Fibroblast of lung (primary cell): Measurements from ENCODE around the gene EXOC5. TPM values are rescaled to one million over a fixed set of nuclear protein-coding genes. Genes with fewer than 3 reads are reported as not detected.
"Not testable (repeated sequence)": the region's sequence is repeated elsewhere in the genome, so short reads cannot be mapped to it uniquely, and the experiment has no call there.

Experiments
- DNase-seq, 2 donors: peaks; one replicate each; pipeline versions ENCODE4 v3.0.0 to v3.0.0-alpha.2; 2010; ENCODE audit warnings: low read depth in 2 of 2
- H2AFZ ChIP-seq: 2 replicates; pipeline ENCODE4 v1.5.1; 2012; ENCODE audit warnings: low read length, control low read depth, inconsistent platforms
- H3K27ac ChIP-seq: 2 replicates; pipeline ENCODE4 v1.5.1; 2011; ENCODE audit warnings: low read length, control low read depth; ENCODE audit not compliant: insufficient read depth
- H3K27me3 ChIP-seq: 2 replicates; pipeline ENCODE4 v1.5.1; 2011; ENCODE audit warnings: mild to moderate bottlenecking, low read length; ENCODE audit not compliant: control insufficient read depth, insufficient read depth
- H3K36me3 ChIP-seq: 2 replicates; pipeline ENCODE4 v1.5.1; 2011; ENCODE audit warnings: low read length; ENCODE audit not compliant: control insufficient read depth, insufficient read depth
- H3K4me1 ChIP-seq: 2 replicates; pipeline ENCODE4 v1.5.1; 2011; ENCODE audit warnings: low read length; ENCODE audit not compliant: control insufficient read depth, insufficient read depth; ENCODE audit errors: extremely low read depth
- H3K4me2 ChIP-seq: 2 replicates; pipeline ENCODE4 v1.5.1; 2011; ENCODE audit warnings: low read length, control low read depth; ENCODE audit not compliant: insufficient read depth; ENCODE audit errors: extremely low read depth
- H3K4me3 ChIP-seq, 4 experiments: fragments of 200-600 bp in 1 of 4; sonication (generic) in 1 of 4; replicated peaks in 1 of 4; 2 replicates each; pipeline ENCODE4 v1.5.1; 2011 to 2016; ENCODE audit warnings: low read length in 4 of 4, low read depth in 3 of 4, mild to moderate bottlenecking in 3 of 4, control low read depth in 2 of 4, inconsistent platforms in 1 of 4, mixed read lengths in 1 of 4; ENCODE audit not compliant: insufficient read depth in 1 of 4; ENCODE audit errors: control extremely low read depth in 1 of 4
- H3K79me2 ChIP-seq: 2 replicates; pipeline ENCODE4 v1.5.1; 2012; ENCODE audit warnings: mild to moderate bottlenecking, low read length, inconsistent platforms; ENCODE audit not compliant: control insufficient read depth, insufficient read depth
- H3K9ac ChIP-seq: 2 replicates; pipeline ENCODE4 v1.5.1; 2011; ENCODE audit warnings: mild to moderate bottlenecking, low read length, control low read depth; ENCODE audit not compliant: insufficient read depth
- H3K9me3 ChIP-seq: 2 replicates; pipeline ENCODE4 v1.5.1; 2012; ENCODE audit warnings: low read depth, low read length; ENCODE audit not compliant: control insufficient read depth, insufficient read depth
- H4K20me1 ChIP-seq: 2 replicates; pipeline ENCODE4 v1.5.1; 2011; ENCODE audit warnings: low read length; ENCODE audit not compliant: control insufficient read depth, insufficient read depth; ENCODE audit errors: extremely low read depth
- CTCF ChIP-seq, 2 donors: IDR thresholded peaks in 1 of 2; conservative IDR thresholded peaks in 1 of 2; 1 replicate in 1 of 2; 2 replicates in 1 of 2; pipeline ENCODE4 v1.5.1; 2011 to 2012; ENCODE audit warnings: low read length in 2 of 2, control low read depth in 1 of 2, inconsistent platforms in 1 of 2, low read depth in 1 of 2, mild to moderate bottlenecking in 1 of 2
- EZH2 ChIP-seq: IDR thresholded peaks from 2 replicates; pipeline ENCODE4 v1.5.1; 2012; ENCODE audit warnings: low read length, control low read depth, mild to moderate bottlenecking; ENCODE audit errors: missing control alignments
- polyA plus RNA-seq, 2 donors: library from polyadenylated mRNA; depleted of rRNA in 1 of 2; stranded (reverse) in 1 of 2; unstranded in 1 of 2; fragments of >200 nt; gene quantifications; 2 replicates each; pipeline ENCODE4 v1.2.1, GENCODE V29; 2011 to 2012; ENCODE audit warnings: missing spikeins in 1 of 2
- total RNA-seq: library from RNA; depleted of rRNA; stranded (reverse); fragments of >200 nt; gene quantifications from 2 replicates; pipeline ENCODE4 v1.2.1, GENCODE V29; 2014

EXOC5 gene
- total and polyA plus RNA-seq, 2 donors (not counting 1 experiment from before 2014, with no cell fraction given) = 38.0 to 84.0 TPM

GRCh38 chr14:57209561-57209960 is 59.1 kb downstream of the EXOC5 start:
- H3K79me2 ChIP-seq = no peaks in the 10 kb centered on the region
- H3K4me1 ChIP-seq = no peaks in the 10 kb centered on the region
- H3K4me2 ChIP-seq = no peak overlapping the region
- H3K27me3 ChIP-seq = no peaks in the 10 kb centered on the region
- no peak overlapping the region for H3K27ac ChIP-seq
- peak; percentile 54 to 74 for DNase-seq
- no peaks in the 10 kb centered on the region for H4K20me1 ChIP-seq
- H2AFZ ChIP-seq = no peak overlapping the region
- H3K9me3 ChIP-seq = no peaks in the 10 kb centered on the region
- TF ChIP-seq EZH2 (no peak), CTCF (conservative IDR thresholded peaks at IDR 0.05 in 1 of 2, IDR thresholded peaks at IDR 0.05 in 1 of 2; ENCODE audit: low read depth in 1 of 2, low read length in 2 of 2) (no peak)
- no peaks in the 10 kb centered on the region for H3K36me3 ChIP-seq
- H3K4me3 ChIP-seq = no peak overlapping the region
- no peak overlapping the region for H3K9ac ChIP-seq

DNA sequence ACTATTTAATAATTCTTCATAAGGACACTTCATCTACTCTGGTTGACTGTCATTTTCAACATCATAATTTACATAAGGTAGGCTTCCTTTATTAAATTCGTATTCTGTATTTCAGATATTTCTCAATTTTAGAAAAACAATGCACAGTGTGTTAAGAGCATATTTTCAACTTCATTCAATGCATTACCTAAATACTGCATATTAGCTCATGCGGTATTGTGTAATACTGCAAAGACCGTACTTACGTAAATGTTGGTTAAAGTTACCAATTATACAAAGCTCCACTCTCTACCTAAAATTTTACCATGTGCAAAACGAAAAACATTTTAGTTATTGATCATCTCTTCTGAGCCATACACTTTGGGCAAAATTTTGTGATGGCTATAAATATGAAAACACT is 62.8 kb downstream of the EXOC5 start:
- no peaks in the 10 kb centered on the region for H3K36me3 ChIP-seq
- no peaks in the 10 kb centered on the region for H4K20me1 ChIP-seq
- H3K4me2 ChIP-seq = no peak overlapping the region
- no peaks in the 10 kb centered on the region for H3K79me2 ChIP-seq
- no peak overlapping the region for H2AFZ ChIP-seq
- DNase-seq = peak in 1 of 2 donors; percentile 40
- TF ChIP-seq EZH2 = no peak
- TF ChIP-seq CTCF (conservative IDR thresholded peaks at IDR 0.05 in 1 of 2, IDR thresholded peaks at IDR 0.05 in 1 of 2; ENCODE audit: low read depth in 1 of 2, low read length in 2 of 2) = no peak
- no peaks in the 10 kb centered on the region for H3K9me3 ChIP-seq
- H3K4me3 ChIP-seq = no peak overlapping the region
- no peak overlapping the region for H3K27ac ChIP-seq
- H3K9ac ChIP-seq = no peak overlapping the region
- H3K27me3 ChIP-seq = no peaks in the 10 kb centered on the region
- H3K4me1 ChIP-seq = no peaks in the 10 kb centered on the region

GRCh38 chr14:57202672-57203071 is 66.0 kb downstream of the EXOC5 start:
- H3K27me3 ChIP-seq, H3K9ac ChIP-seq, H3K36me3 ChIP-seq, H2AFZ ChIP-seq, H3K4me1 ChIP-seq, H3K4me2 ChIP-seq, DNase-seq, H3K27ac ChIP-seq, H4K20me1 ChIP-seq, H3K79me2 ChIP-seq, H3K4me3 ChIP-seq, H3K9me3 ChIP-seq: not testable (repeated sequence)
- peak in 1 of 2 donors; percentile 14 for TF ChIP-seq CTCF (conservative IDR thresholded peaks at IDR 0.05 in 1 of 2, IDR thresholded peaks at IDR 0.05 in 1 of 2; ENCODE audit: low read depth in 1 of 2, low read length in 2 of 2)
